ENCODE measurements around the gene TEKT3.

The TEKT3 gene

DNA sequence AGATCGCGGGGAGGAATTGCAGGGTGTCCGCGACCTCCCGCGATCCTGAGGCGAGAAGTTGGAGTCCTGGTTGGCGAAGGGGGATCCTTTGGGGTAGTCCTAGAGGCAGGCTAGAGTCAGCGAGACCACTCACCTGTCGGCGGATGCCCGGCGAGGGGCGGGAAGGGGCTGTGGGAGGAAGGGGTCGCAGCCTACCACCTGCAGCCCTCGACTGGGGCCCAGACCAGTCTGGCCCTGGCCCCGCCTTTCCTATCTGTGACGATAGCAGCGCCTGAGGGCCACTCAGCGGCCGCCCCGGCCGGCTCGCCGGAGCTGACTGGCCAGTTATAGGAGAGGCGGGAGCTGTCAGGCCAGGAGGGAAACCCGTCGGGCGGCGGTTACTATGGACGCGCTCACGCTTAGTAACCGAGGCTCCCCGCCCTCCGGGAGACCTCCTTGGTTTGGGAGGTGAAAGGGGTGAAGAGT lies at the start of gene TEKT3:
TEKT3 (minus strand) TSS at position 213 of the 465 bp plus-strand sequence. CDS start 10,012 bp downstream, outside the sequence.
- DNase-seq (ENCODE audit: low read depth in 3 of 3): no peak

DNA sequence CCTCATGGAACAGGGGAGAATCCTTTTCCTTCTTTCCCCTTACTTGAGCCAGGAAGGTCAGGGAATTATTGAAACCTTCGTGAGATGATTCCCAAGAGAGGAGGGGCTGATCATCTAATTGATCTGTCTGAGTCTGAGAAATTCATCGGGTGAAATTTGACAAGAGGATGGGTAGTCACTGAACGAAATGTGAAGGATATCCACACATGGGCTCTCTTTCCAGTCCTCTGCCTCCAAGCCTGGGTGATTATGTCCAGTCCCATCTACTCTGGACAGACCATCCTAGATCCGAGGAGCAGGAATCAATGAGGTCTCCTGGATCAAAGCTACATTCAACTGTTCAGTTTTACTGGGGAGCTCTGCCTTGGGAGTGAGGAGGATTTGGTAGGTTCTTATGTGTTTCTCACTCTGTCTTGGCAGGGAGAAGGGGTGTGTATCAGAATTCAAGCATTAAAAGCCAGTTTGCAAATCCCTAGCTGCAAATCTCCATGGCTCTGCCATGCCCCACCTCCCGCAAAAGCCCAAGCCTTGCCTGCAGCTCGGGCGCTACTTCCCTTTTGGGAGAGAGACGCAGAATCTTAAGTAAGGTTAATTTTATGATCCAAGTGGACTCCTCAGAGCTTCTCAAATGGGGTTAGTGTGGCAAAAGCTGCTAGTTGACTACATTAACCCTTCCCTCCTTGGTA lies 47.1 kb upstream of the TEKT3 start:
- DNase-seq (ENCODE audit: low read depth in 3 of 3): no peak

DNA sequence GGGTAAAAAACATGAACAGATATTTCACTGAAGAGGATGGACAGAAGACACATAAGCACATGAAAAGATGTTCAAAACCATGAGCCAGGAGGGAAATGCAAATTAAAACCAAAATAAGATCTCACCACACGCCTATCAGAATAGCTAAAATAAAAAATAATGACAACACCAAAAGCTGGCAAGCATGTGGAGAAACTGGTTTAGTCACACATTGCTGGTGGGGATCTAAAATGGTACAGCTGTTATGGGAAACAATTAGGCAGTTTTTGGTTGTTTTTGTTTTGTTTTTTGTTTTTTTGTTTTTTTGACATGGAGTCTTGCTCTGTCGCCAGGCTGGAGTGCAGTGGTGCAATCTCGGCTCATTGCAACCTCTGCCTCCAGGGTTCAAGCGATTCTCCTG lies 44.7 kb upstream of the TEKT3 start:
- no peak for DNase-seq (ENCODE audit: low read depth in 3 of 3)

DNA sequence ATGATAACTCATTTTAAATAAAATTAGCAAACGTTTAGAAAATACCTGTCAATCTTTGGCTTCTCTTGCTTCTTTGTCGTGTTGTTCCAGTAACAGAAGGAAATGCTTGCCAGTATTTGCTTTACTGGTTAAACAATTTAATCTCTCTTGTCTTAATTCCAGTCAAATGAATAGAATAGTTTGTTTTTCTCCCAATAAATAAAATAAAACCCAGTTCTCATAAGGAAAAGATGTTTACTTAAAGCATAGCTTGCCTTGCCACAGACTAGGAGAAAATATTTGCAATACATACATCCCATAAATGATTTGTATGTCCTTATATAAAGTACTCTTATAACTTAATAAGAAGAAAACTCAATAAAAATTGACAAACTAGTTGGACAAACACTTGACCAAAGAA lies 43.9 kb upstream of the TEKT3 start:
- no peak for DNase-seq (ENCODE audit: low read depth in 3 of 3)

DNA sequence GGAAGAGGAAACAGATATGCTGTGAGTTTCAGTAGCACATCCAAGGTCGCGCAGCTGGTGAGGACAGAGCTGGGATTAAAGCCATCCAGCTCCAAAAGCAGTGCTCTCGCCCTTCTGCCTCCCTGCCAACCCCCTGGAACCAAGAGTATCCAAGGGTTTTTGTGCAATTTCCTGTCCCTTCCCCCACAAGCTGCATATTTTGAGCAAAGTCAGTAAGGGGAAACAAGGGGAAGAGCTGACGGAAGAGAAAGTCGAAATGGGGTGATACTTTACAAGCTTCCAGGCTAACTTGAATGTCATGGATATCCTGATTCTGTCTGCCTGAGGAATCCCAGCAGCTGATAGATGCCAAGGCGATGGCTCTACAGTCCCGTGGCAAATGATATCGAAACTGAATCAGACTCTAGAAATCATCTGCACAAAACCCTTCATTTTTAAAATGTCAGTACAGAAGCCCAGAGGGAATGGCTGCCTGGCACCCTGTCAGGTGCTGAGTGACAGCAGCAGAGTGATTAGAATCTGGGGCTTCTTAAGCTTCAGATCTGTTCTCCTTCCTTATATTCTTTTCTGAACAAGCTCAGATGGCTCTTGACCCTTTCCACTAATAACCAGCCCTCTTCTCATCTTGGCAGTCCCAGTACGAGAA lies 42.9 kb upstream of the TEKT3 start:
- no peak for DNase-seq (ENCODE audit: low read depth in 3 of 3)

DNA sequence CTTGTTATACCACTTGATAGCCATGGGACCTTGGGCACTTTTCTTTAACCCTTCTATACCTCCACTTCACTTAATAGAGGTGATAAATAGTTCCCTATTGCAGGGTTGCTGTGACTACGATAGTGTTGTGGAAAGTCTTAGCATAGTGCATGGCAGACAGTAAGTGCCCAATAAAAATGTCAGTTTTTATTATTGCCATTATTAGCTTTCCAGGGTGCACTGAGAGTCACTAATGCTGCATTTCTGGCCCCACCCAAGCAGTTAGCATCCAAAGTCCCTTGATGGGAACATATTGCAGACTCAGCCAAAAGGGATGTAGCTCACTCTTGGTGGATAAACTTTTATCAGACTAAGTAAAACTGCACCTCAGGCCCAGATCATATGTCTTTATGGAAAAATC lies 41.5 kb upstream of the TEKT3 start:
- no peak for DNase-seq (ENCODE audit: low read depth in 3 of 3)

DNA sequence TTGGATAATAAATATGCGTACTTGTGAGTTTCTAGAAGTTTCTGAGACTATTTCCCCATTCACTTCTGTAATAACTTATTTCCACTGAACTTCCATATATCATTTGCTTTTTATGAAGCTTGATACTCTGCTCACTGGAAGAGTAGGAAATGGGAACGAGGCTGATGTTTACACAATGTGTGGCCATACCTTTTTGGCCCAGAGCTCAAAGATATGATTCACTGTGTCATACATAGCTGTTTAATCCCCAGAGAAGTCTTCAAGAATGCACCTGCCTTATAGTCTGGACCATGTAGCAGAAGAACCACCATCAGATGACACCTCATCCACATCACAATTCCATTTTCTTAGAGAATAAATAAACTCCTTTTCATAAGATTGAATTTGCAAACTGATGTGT lies 40.3 kb upstream of the TEKT3 start:
- DNase-seq (ENCODE audit: low read depth in 3 of 3): no peak

DNA sequence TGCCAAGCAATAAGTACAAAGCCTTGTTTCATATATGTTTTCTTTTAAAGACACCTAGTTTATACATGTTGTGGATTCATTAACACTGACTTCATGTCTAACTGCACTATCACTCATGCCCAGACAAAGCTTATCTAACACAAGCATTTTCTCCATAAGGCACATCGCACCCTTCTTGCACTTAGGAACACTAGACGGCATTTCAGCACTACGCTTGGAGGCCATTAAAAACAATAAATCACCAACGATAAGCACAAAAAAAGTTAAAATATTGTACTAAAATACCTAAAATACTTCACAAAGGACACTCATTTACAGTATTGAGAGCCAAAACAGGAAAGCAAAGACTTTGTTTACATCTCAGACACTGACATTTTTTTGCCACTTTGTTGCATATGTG lies 39.0 kb upstream of the TEKT3 start:
- no peak for DNase-seq (ENCODE audit: low read depth in 3 of 3)

DNA sequence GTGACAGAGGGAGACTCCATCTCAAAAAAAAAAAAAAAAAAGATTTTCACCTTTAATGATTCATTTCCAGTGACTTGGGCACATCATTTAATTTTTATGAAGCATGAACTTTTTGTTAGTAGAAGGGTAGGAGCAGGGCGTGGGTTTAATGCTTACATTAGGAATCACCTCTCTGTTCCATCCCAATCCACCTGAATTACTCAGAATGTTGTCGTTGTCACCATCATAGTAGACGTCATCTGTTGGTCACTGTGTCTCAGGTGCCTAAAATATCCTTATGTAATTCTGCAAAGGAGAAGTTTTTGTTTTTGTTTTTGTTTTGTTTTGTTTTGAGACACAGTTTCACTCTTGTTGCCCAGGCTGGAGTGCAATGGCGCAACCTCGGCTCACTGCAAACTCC lies 38.3 kb upstream of the TEKT3 start:
- DNase-seq (ENCODE audit: low read depth in 3 of 3): no peak

DNA sequence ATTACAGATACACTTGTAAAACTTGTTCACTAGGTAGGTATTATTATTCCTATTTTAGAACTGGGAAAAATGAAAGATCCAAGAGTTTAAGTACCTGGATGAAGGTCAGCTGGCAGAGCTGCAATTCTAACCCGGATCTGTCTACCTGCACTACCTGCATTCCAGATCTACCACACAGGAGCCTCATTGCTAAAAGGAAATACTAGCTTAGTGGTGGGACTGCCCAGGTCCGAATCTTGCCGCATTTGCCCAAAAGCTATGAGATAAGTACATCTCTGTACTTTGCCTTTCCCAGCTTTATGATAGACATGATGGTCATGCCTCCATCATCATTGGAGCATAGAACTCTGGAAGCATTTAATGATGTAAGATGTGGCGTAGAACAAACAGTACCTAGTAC lies 36.8 kb upstream of the TEKT3 start:
- no peak for DNase-seq (ENCODE audit: low read depth in 3 of 3)

DNA sequence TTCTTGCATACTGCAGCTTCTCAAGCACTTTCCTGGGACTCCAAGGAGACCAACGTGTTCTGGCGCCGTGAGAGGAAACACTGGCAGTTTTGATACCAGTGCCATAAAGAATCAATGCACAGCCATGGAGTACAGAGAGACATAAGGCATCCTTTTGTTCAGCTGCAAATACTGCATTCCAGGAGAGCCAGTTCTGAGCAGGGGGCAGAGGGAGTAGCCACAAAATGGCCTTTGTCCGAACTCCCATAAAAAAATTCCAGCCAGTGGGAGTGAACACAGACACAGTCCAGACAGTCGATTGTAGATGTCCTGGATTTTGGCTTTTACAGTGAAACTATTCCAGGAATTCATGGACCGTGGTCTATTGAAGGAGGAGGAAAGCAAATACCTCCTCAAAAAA lies 36.2 kb upstream of the TEKT3 start:
- DNase-seq (ENCODE audit: low read depth in 3 of 3): no peak

DNA sequence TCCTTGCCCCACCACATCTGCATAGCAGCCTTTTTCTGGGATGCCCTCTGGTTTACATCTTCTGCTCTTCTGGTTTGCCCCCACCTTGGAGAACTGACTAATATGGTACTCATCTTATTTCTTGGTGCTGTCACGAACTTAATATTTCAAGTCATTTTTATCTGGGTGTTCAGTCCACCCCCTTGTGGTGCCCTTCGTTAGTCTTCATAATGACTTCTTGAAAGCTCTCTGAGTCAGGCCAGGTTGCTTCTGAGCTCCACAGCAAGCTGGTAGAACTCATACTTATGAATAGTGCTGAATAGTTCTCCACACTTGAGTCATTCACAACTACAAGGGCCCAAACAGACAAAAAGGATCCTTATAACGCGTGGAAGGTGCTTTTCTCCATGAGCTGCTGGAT lies 35.8 kb upstream of the TEKT3 start:
- DNase-seq (ENCODE audit: low read depth in 3 of 3): no peak

DNA sequence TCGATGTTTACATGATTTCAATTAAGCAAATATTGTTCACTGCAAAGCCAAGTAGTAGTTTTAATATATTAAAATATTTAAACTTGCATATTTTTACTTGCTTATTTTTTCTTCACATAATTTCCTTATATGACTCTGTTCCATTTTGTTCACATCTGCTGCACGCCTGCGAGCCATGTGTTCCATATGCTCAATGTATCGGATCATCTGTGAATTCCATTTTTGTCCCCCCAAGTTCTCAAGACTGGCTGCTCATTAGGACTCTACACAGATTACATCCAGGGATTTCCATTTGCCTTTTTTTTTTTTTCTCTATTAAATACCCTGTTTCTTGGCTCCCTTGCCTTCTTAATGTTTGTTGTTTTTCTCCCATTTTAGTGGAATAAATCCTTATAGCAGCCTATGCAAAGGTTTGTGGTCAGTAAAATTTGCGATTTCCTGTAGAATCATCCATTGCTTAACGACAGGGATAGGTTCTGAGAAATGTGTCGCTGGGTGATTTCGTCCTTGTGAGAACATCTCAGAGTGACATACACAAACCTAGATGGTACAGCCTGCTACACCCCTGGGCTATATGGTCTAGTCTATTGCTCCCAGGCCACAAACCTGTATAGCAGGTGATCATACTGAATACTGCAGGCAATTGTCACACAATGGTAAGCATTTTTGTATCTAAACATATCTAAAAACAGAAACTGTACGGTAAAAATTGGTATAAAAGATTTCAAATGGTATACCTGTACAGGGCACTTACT lies 30.2 kb upstream of the TEKT3 start:
- no peak for DNase-seq (ENCODE audit: low read depth in 3 of 3)

DNA sequence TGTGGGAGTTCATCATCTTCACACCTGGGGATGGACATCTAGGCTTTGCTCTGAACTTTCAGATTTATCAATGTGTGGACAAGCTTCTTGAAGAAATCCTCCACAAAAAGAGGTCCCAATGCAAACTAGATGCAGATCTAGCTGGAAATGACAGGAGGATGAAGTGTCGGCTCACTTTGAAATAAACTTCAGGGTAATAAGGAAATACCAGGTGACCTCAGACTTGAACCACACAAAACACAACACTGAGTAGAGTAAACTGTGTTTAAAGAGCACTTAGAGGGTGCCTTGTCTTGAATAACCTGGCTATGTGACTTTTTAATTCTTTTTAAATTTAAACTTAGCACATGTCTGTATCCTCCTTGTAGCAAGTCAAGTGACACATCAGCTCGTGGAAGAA lies 27.2 kb upstream of the TEKT3 start:
- no peak for DNase-seq (ENCODE audit: low read depth in 3 of 3)

DNA sequence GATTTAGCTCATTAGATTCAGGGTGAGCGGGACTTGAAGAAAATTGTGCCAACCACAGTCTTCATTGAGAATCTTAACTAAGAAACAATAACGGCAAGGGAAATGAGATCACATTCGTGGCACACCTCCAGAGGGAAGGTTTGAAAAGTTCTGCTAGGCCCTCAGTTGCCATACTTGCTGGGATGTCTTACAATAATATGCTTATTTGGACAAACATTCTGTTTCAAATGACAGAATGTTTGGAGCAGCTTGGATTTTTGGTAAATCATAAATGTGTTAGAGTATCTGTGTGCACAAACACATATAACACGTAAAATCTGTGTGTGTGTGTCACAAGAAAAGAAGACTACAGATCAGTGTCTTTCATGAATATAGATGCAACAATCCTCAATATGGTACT lies 24.6 kb upstream of the TEKT3 start:
- no peak for DNase-seq (ENCODE audit: low read depth in 3 of 3)

DNA sequence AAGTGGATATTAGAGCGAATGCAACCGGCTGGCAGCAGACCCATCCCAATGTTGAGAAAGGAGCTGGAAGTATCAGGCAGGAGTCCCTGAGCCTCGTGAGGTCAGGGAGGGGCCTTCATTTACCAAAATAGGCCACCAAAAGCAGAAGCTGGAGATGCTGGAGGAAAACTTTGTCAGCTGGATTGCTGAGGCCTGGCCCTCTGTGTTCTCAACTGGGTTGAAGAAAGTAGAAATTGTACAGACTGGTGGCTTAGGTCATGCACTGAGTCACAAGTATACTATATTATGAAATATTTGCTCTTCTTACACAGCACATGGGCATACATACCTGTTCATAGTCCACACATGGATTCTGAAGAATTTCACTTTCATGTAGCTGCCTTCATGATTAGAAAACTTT lies 23.2 kb upstream of the TEKT3 start:
- no peak for DNase-seq (ENCODE audit: low read depth in 3 of 3)

DNA sequence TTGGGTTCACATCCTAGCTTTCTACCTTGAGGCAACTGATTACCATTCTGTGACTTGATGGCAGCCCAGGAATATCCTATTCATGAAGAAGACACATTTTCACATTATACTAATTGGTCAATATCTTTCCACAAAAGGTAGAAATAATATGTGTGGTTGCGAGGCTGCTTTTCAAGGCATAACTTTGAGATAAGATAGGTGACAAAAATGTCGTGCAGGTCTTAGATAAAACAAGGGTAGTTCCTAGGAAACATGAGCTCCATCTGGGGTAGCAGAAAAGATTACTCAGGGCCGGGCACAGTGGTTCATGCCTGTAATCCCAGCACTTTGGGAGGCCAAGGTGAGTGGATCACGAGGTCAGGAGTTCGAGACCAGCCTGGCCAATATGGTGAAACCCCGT lies 22.3 kb upstream of the TEKT3 start:
- DNase-seq (ENCODE audit: low read depth in 3 of 3): no peak

DNA sequence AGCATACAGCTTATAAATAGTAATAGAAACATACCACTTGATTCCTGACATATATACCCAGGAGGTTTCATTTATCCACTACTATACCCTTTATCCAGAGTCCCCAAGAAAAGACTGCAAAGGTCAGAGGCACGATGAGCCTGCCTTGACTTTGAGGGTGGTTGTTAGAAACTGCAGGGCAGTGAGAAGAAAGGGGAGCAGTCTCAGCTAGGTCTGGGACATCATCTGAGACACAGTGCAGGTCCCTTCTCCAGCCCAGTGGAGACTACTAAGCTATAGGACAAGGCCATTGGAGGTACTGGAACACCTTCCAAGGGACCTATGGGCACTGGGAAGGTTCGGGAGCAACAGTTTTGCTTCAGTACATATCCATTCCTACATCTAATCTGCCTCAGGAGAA lies 20.2 kb upstream of the TEKT3 start:
- DNase-seq (ENCODE audit: low read depth in 3 of 3): no peak

DNA sequence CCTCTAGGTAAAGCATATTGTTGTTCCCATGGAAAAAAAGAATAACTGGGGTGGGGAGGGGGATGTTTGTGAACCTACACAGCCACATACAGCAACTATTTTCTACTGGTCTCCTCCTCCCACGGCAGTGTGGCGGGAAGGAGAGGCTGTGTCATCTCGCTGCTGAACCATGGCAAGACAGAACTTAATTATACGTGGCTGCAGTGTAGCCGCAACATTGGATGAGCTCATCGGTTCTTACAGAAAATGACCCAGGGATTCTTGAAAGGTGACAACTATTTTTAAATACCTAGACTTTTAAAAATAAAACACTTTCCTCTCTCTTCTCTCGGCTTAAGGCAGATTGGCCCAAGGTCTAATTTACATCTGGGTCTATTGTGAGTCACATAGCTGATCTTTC lies 19.8 kb upstream of the TEKT3 start:
- DNase-seq (ENCODE audit: low read depth in 3 of 3): no peak

DNA sequence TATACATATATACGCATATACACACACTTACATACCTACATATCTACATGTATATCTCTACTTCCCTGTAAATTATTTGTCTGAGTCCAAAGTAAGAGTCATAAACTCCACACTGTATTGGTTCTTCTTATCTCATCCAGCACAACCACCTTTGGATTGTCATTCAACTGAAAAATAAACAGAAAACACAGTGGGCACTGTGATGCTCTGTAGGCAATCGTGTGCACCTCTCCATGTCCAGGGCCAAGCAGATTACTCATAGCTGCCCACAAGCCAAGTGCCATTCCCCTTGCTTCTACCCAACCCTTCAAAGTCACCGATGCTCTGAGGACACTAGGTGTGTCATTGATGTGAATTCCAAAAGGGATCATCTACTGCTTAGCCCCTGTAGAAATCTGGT lies 12.9 kb upstream of the TEKT3 start:
- no peak for DNase-seq (ENCODE audit: low read depth in 3 of 3)

DNA sequence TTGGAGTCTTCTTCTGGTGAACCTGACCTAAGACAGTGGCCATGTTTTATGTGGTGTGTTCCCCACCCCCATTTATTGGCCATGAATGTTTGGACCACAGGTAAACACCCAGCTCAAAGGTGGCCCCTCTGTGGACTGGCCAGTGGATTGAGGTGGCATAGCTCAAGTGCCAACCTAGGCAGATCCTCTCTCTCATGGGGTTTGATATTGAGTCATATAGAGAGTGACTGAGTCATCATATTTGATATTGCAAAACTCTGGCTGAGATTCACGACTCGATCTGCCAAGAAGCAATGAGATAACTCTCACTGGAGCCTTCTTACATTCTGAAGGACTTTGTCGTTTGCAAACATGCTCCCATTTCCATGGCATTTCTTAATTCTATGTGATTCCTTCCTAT lies 10.5 kb upstream of the TEKT3 start:
- no peak for DNase-seq (ENCODE audit: low read depth in 3 of 3)

DNA sequence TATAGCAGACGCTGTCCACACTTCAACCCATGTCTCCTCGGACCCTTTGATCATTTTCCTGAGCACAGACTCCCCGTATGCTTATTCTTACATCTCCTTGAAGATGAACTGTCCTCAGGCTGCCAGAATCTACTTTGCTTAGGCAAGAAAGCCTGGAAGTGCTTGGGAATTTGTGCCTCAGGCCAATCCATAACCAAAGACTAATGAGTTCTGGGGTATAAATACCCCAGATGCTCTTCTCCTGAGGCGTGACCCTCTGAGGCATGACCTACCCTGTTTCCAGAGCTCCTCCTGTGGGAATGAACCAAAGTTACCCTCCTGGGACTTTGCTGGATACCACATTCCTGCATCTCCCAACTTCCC lies 10.1 kb upstream of the TEKT3 start:
- no peak for DNase-seq (ENCODE audit: low read depth in 3 of 3)

DNA sequence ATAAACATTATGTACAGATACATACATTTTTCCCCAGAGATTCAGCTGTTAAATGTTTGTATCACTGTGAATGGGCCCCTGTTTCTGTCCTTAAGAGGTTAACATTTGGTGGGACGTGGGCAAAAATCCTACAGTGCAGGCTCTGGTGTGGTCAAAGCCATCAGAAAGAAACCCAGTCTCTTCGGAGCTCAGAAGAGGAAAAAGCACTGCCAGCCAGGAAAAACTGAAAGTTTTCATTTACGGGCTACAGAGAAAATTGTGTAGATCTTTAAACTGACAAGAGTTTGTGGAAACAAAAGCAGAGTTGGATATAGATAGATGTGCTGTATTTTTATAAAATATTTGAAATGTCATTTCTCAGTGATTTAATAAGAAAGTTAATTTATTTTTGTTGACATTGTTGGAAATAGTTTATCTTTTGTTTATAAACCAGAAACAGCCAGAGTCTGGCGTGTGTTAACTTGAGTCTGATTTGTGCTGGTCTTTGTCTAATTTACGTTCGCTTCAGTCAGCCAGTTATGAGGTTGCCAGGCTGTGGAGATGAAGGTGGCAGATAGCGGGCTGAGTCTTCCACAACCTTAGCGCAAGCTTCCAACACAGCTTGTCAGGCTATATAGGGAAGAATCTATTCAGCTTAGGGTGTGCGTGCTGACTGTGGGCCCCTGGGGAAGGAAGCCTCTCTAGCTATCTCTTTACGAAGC lies 9.5 kb upstream of the TEKT3 start:
- no peak for DNase-seq (ENCODE audit: low read depth in 3 of 3)

All from stimulated activated CD4-positive, alpha-beta T cell treated with anti-CD3 and anti-CD28 coated beads, TNF-alpha, amount 100 ng/mL, for 4 hours (primary cell).